GM19395 (cell line): ENCODE results near the gene MEIOSIN.
"Not testable (repeated sequence)": the region's sequence is repeated elsewhere in the genome, so short reads cannot be mapped to it uniquely, and the experiment has no call there.

ENCODE experiments used
- ATAC-seq: cut with Tn5 transposase; IDR thresholded peaks from one replicate; pipeline ENCODE4 v1.9.1; 2021; ENCODE audit warnings: mild to moderate bottlenecking, moderate library complexity; ENCODE audit not compliant: unreplicated experiment

Gene MEIOSIN

GRCh38 chr19:45733160-45733810 is at the start of gene MEIOSIN:
Gene MEIOSIN (plus strand): TSS chr19:45733439. CDS start chr19:45735377, 1,938 bp downstream.
- no peak for ATAC-seq

DNA sequence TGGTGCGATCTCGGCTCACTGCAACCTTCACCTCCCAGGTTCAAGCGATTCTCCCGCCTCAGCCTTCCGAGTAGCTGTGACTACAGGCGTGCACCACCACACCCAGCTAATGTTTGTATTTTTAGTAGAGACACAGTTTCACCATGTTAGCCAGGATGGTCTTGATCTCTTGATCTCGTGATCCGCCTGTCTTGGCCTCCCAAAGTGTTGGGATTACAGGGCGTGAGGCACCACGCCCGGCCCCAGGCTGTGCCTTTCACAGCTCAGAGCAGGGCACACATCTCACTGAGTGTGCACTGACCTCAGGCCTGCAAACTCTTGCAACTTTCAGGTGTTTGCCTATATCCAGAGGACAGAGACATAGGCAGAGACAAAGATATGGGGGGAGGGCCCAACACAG is 48.2 kb upstream of the MEIOSIN start:
- ATAC-seq, result not testable (repeated sequence)

DNA sequence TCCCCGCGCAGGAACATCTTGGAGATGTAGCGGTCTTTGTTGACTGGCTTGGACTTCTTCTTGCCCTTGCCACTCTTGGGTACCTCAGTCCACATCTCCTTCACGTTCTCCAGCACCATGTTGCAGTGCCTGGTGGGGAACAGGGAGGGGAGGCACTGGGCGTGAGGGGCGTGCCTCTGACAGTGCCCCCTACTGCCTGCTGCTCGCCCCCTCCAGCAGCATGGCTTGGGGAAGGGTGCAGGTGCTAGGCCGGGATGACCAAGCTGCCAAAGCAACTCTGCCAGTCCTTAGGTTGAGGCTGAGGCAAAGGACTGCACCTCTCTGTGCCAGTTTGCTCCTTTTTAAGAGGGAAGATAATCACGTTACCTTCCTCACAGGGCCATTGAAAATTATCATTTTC is 45.6 kb upstream of the MEIOSIN start:
- ATAC-seq, result no peak

GRCh38 chr19:45691516-45692186 is 41.6 kb upstream of the MEIOSIN start, which contains the start of gene SNRPD2:
Gene SNRPD2 (minus strand): TSS chr19:45691953. CDS start chr19:45691888, 65 bp downstream.
- ATAC-seq, result peak; percentile 62

- peak; percentile 86 for ATAC-seq
Measured at GRCh38 chr19:45692187-45693105, 40.8 kb upstream of the MEIOSIN start, which contains the start of gene QPCTL. Gene QPCTL (plus strand): TSS chr19:45692666. CDS start chr19:45692704, 38 bp downstream.

DNA sequence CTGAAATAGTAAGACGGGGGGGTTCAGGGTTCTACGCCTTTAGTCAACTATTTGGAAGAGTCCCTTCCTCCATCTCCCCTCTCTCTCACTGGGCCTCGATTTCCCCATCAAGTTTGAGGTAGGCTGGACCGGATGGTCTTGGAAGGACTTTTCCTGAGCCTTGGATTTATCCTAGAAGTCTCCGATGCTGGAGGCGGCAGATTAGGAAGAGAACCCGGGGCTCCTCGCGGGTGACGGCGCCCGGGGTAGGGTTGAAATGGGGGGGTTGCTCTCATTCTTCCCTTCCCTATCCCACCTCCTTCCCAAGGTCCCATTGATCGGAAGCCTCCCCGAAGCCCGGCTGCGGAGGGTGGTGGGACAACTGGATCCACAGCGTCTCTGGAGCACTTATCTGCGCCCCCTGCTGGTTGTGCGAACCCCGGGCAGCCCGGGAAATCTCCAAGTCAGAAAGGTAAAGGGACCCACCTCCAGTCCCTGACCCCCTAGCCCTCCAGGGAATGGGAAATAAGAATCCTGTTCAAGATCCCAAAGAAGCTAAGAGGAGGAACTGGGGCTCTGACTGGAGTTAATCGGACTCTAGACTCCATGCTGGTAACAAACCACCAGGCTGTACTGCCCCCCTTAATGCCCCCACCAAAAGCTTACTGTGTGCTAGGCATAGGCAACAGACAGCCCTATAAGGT is 40.0 kb upstream of the MEIOSIN start:
- no peak for ATAC-seq

- ATAC-seq, result no peak
Measured at GRCh38 chr19:45701676-45702075, 31.6 kb upstream of the MEIOSIN start.

GRCh38 chr19:45705115-45705514 is 28.1 kb upstream of the MEIOSIN start:
- no peak for ATAC-seq

- no peak for ATAC-seq
Measured at GRCh38 chr19:45705710-45706415, 27.4 kb upstream of the MEIOSIN start.

DNA sequence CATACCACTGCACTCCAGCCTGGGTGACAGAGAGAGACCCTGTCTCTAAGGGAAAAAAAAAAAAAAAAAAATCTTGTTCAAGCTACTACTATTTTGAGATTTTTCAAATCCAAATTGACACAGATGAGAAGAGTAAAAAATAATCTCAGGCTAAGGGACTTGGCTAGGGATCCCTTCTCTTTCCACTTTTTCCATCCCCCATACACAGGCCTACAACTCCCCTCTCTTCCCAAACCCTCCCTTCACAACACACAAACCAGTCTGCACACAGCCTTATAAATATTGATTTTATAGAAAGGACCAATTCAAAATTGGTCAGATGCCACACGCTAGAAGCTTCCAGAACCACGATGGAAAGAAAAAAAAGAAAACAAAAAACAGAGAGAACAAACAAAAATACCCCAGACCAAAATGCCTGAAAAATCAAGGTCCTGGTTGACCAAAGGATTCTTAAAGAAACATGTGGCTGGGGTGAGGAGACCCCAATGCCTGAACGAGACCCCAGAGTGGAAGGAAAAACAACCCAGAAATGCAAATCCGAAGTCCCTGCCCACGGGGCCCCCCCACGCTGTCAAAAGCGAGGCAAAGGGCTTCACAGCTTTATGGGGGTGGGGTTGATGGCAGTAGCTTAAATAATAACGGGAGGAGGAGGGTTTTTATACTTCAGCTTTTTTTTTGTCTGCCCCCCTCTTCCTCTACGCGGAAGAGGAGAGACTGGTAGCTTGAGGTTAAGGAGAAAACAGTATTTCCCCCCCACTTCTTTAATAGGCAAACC is 22.7 kb upstream of the MEIOSIN start:
- no peak for ATAC-seq

DNA sequence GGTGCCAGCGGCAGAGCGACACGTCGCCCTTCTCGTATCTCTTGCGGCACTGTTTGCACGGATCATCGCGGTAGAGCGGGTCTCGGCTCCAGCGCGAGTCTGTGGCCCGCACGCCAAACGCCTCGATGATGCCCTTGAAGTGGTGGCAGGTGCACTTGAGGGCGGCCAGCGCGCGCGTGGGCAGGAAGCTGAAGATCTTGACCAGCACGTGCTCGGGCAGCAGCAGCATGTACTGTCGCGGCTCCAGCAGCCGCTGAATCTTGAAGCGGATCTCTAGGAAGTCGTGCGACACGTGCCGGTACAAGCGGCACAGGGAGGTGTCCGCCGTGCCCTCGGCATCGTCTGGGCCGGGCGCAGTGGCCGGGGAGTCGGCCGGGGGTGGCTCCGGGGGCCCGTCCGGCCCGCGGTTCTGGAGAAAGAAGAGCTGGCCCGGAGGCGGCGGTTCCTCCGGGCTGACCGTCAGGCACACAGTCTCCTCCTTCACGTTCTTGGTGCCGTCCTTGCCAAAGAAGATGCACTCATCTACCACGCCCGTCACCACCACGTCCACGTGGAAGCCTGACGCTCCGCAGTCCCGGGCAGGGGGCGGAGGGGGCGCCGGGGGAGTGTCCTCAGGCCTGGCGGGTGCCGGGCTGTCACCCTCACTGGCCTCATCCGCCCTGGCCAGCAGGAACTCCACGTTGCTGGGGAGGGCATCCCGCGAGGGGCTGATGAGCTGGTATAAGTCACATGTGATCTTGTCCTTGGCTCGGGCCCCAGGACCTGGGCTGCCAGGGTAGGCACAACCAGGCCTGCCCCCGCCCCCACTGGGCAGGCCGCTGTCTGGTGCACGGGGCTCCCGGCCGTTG is 21.2 kb upstream of the MEIOSIN start:
- ATAC-seq, result no peak

DNA sequence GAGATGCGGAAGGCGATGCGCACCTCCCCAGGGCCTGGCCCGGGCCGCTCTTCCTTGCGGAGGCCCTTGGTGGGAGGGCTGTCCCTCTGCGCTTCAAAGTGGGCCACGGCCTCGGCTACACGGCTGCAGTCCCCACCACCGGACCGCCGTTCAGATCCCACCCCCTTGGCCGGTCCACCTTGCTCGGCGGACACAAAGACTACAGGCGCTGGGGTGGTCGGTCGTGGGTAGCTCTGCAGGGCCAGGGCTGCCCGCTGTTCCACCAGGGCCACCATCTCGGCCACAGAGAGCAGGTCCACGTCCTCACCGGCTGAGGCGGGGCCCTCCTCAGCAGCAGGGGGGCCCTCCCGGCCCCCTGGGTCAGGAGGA is 20.6 kb upstream of the MEIOSIN start:
- no peak for ATAC-seq

DNA sequence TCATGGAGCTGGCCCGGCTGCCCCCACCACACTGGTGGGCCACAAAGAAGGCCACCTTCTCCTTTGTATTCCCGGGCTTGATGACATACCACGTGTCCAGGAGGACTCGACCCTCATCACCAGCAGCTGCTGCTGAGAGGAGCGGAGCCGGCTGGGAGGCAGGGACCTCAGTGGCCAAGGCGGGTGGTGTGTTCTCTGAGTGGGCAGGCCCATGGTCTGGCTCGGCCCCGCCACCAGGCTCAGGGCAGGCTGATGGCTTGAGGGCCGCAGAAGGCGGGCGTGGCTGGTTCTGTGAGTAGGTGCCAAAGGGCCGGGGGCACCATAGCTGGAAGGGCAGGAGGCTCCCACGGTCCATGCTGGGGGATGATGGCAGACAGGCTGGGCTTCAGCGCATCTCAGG is 20.1 kb upstream of the MEIOSIN start:
- no peak for ATAC-seq

DNA sequence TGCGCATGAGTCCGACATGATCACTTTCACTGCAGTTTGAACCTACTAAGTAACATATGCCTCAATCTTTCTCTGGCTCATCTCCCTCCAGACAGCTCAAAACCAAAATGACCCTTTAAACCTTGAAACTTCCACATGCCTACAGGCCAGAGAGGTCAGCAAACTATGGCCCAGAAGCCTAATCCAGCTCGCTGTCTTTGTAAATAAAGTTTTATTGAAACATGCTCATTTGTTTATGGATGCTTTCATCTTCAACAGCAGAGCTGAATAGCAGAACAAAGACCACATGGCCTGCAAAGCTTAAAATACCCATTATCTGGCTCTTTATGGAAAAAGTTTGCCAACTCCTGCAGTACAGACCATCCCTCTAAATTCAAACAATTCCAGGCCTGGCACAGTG is 18.1 kb upstream of the MEIOSIN start:
- ATAC-seq, result no peak

DNA sequence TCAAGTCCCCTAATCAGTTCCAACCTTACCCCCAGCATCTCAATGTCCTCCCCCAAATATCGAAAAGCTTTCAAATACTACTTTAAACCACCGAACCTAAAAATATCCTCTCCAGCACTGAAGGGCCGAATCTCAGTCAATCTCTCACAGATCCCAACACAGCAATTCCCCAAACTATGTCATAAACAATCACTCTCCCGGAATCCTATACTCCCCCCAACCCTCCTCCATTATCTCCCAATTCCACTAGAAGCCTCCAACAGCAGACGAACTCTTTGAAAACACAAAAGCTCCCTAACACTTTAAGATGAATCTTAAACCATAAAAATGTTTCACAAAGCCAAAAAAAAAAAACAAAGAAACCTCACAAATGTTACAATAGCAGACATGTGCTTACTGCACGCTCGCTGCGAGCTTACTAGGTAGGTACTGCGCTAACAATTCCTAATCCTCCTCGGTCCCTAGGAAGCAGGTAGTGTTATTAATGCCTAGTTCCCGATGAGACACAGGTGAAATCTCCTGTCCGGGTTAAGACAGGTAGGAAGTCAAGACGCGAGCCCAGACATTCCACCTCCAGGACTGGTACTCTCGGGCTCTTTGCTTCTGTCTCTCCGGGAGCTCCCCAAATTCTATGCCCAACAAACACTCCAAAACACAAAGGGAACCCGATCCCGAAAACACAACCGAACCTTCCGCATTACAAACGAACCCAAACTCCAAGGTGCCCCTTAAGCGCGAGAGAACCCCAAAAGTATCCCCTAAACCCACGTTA is 16.7 kb upstream of the MEIOSIN start:
- ATAC-seq, result no peak

DNA sequence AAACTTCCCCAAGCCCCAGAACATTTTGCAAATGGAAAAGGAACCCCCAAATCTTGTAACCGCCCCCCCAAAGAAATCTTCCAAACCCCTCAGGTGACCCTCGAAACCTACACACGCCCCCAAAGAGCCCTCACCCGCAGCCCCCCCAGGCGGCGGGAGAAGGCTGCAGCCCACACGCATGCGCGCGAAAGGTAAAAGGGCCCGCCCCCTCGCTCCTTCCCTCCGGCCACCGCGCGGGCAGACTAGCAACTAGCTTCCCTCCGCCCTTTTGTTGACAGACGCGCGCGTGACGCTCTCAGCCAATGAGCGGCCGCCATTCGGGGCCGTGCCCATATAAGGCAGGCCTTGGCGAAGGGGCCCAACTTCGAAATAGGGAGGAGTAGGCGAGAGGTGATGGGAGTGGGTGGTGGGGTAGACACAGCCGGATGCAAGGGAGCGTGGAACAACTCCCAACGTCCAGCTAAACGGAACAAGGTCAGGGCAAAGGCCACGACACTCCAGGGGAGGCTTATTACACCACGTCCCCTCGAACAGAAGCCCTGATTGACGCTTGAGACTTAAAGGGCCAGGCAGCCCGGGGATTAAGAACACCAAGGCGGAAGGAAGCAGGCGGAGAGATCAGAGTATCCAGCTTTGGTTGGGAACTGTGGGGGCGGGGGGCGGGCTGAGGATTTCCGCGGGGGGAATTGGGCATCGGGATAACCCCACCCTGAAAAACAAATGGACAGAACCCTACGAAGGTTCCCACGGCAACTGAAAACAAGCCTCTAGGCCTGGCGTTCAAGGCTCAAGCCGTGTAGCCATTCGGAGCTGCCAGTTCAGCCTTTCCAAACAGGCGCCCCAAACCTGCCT is 15.9 kb upstream of the MEIOSIN start:
- peak; percentile 95 for ATAC-seq
